AG04449 (cell line): ENCODE measurements around the gene PHF12.

Experiments used
- CTCF ChIA-PET: fragments of 350-600 bp; formaldehyde crosslinking; extraction: SDS; loops from one replicate; lab custom pipeline; 2021; ENCODE audit warnings: antibody characterized with exemption; lab: Yijun Ruan, JAX
- POLR2A ChIA-PET: fragments of 400-600, 350-600 bp; formaldehyde crosslinking; extraction: SDS; loops from one replicate; lab custom pipeline; 2020; ENCODE audit warnings: antibody characterized with exemption, inconsistent platforms; lab: Yijun Ruan, JAX
- DNase-seq: peaks from one replicate; pipeline ENCODE4 v3.0.0-alpha.2; 2010; ENCODE audit warnings: low read depth, low spot score
- H3K4me3 ChIP-seq: 2 replicates; pipeline ENCODE4 v1.5.1; 2011; ENCODE audit warnings: low read depth, mild to moderate bottlenecking, control low read depth, low read length
- CTCF ChIP-seq: IDR thresholded peaks from one replicate; pipeline ENCODE4 v1.5.1; 2011; ENCODE audit warnings: mild to moderate bottlenecking, moderate library complexity, low read length, control low read depth, inconsistent platforms; ENCODE audit not compliant: insufficient read depth; ENCODE audit errors: missing control alignments

The PHF12 gene

GRCh38 chr17:28899212-28899815 lies 52.0 kb downstream of the PHF12 start:
- CTCF ChIA-PET, result interaction anchor here (0.6 to 9.3 kb wide), 8 partner anchors 8 to 217 kb away, joined by 3 to 90 read pairs (median 12); partner anchors contain the start of gene TLCD1
- DNase-seq, result no peak
- H3K4me3 ChIP-seq, result no peak overlapping the region
- no peak for TF ChIP-seq CTCF
- POLR2A ChIA-PET, result no interaction called here

GRCh38 chr17:28898527-28898955 lies 52.8 kb downstream of the PHF12 start:
- no peak overlapping the region for H3K4me3 ChIP-seq
- CTCF ChIA-PET, result interaction anchor here (0.7 to 9.3 kb wide), 15 partner anchors 9 to 218 kb away, joined by 3 to 90 read pairs (median 6); partner anchors contain the start of gene TLCD1
- TF ChIP-seq CTCF, result no peak
- DNase-seq, result no peak
- POLR2A ChIA-PET, result no interaction called here

- ChIA-PET POLR2A (no interaction called here), CTCF (interaction anchor here (0.7 to 9.3 kb wide), 16 partner anchors 9 to 171 kb away, joined by 3 to 90 read pairs (median 6); partner anchors contain the start of genes FAM222B and TLCD1)
- H3K4me3 ChIP-seq, result peak overlapping the region; percentile 85
- DNase-seq, result no peak
- TF ChIP-seq CTCF, result no peak
Measured at GRCh38 chr17:28897769-28898526, 53.4 kb downstream of the PHF12 start.

- ChIA-PET CTCF (interaction anchor here (0.6 to 9.3 kb wide), 17 partner anchors 9 to 169 kb away, joined by 3 to 90 read pairs (median 4); partner anchors contain the start of gene FAM222B), POLR2A (no interaction called here)
- no peak for DNase-seq
- peak within 1 kb of the TSS; percentile 85 for H3K4me3 ChIP-seq
- peak; percentile 46 for TF ChIP-seq CTCF
Measured at GRCh38 chr17:28896884-28897768, 54.2 kb downstream of the PHF12 start, which contains the start of gene FLOT2. Gene FLOT2, minus strand, starts transcription at chr17:28897733. Its CDS starts 159 bp downstream, at chr17:28897574.

- ChIA-PET CTCF (interaction anchor here (0.6 to 9.3 kb wide), 8 partner anchors 12 to 170 kb away, joined by 3 to 90 read pairs (median 3); partner anchors contain the start of gene TLCD1), POLR2A (no interaction called here)
- no peak for DNase-seq
- no peak for TF ChIP-seq CTCF
- peak overlapping the region; percentile 85 for H3K4me3 ChIP-seq
Measured at GRCh38 chr17:28896491-28896883, 54.8 kb downstream of the PHF12 start.
